Peyer's patch (tissue), 4 donors: Measurements from ENCODE around the gene KARS1.

Source experiments
- POLR2A ChIP-seq, 2 donors: fragments of 450-650 bp; IDR thresholded peaks; one replicate each; pipeline ENCODE4 v1.5.1; 2017; ENCODE audit warnings: antibody characterized with exemption in 2 of 2, mild to moderate bottlenecking in 2 of 2, moderate library complexity in 2 of 2
- TF ChIP-seq, protein P1 (sequence below), 6 experiments: fragments of 450-650 bp in 4 of 6; fragments of 200-600 bp in 2 of 6; sonication (generic) in 1 of 6; IDR thresholded peaks; one replicate each; pipeline ENCODE4 v1.5.1; 2017 to 2019; ENCODE audit warnings: antibody characterized with exemption in 6 of 6, mild to moderate bottlenecking in 3 of 6, moderate library complexity in 1 of 6

GRCh38 chr16:75593308-75593707 is 54.2 kb downstream of the KARS1 start:
- no peak for TF ChIP-seq POLR2A (IDR thresholded peaks at IDR 0.05)
- TF ChIP-seq, protein P1, sequence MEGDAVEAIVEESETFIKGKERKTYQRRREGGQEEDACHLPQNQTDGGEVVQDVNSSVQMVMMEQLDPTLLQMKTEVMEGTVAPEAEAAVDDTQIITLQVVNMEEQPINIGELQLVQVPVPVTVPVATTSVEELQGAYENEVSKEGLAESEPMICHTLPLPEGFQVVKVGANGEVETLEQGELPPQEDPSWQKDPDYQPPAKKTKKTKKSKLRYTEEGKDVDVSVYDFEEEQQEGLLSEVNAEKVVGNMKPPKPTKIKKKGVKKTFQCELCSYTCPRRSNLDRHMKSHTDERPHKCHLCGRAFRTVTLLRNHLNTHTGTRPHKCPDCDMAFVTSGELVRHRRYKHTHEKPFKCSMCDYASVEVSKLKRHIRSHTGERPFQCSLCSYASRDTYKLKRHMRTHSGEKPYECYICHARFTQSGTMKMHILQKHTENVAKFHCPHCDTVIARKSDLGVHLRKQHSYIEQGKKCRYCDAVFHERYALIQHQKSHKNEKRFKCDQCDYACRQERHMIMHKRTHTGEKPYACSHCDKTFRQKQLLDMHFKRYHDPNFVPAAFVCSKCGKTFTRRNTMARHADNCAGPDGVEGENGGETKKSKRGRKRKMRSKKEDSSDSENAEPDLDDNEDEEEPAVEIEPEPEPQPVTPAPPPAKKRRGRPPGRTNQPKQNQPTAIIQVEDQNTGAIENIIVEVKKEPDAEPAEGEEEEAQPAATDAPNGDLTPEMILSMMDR (IDR thresholded peaks at IDR 0.05) = no peak
